Anterior cingulate cortex (tissue), 58 donors: ENCODE measurements around the gene HLX.

Source experiments
- DNase-seq, 58 donors: peaks; one replicate each; lab custom pipeline; 2025; lab: John Stamatoyannopoulos, UW

Gene HLX

GRCh38 chr1:220921498-220921897, 42.3 kb downstream of the HLX start:
- no peak for DNase-seq

- no peak for DNase-seq
Measured at GRCh38 chr1:220921971-220922635, 42.9 kb downstream of the HLX start.

GRCh38 chr1:220922951-220923350, 43.7 kb downstream of the HLX start:
- DNase-seq = no peak

GRCh38 chr1:220924331-220924970, 45.2 kb downstream of the HLX start:
- no peak for DNase-seq

- DNase-seq = no peak
Measured at GRCh38 chr1:220925707-220926106, 46.5 kb downstream of the HLX start.

GRCh38 chr1:220926146-220926545, 46.9 kb downstream of the HLX start:
- no peak for DNase-seq

GRCh38 chr1:220927442-220927841, 48.2 kb downstream of the HLX start:
- DNase-seq = no peak

- DNase-seq = no peak
Measured at GRCh38 chr1:220928320-220928719, 49.1 kb downstream of the HLX start.

GRCh38 chr1:220928725-220929300, 49.6 kb downstream of the HLX start:
- no peak for DNase-seq

GRCh38 chr1:220929304-220929703, 50.1 kb downstream of the HLX start:
- no peak for DNase-seq
